Gastroesophageal sphincter (tissue), 3 donors: ENCODE results near the gene SEH1L.

Source experiments
- POLR2A ChIP-seq, 2 donors: fragments of 450-650 bp; IDR thresholded peaks; one replicate each; pipeline ENCODE4 v1.6.1; 2017; ENCODE audit warnings: antibody characterized with exemption in 2 of 2, mild to moderate bottlenecking in 2 of 2, moderate library complexity in 1 of 2
- TF ChIP-seq, protein P1 (sequence below), 4 experiments: fragments of 200-600 bp in 2 of 4; fragments of 450-650 bp in 2 of 4; sonication (generic) in 1 of 4; IDR thresholded peaks; one replicate each; pipeline ENCODE4 v1.5.1; 2017 to 2019; ENCODE audit warnings: antibody characterized with exemption in 4 of 4, mild to moderate bottlenecking in 2 of 4, moderate library complexity in 2 of 4

DNA sequence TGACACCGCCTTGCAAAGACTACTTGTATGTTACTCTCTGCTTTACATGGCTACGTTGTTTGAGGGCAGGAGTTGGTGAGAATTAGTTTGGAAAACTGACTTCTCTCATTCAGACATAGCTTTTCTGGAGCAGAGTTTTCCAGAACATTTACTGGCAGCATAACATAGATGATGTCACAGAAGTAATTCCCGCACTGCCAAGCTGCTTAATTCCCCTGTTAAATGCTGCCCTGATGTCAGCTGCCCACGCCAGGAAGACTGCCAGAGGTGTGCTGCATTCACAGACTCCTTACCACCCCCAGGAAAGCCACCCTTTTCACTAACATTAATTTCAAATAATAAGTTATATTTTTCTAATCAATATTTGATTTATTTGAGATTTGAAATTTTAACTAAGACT, 39.1 kb upstream of the SEH1L start:
- TF ChIP-seq, protein P1, sequence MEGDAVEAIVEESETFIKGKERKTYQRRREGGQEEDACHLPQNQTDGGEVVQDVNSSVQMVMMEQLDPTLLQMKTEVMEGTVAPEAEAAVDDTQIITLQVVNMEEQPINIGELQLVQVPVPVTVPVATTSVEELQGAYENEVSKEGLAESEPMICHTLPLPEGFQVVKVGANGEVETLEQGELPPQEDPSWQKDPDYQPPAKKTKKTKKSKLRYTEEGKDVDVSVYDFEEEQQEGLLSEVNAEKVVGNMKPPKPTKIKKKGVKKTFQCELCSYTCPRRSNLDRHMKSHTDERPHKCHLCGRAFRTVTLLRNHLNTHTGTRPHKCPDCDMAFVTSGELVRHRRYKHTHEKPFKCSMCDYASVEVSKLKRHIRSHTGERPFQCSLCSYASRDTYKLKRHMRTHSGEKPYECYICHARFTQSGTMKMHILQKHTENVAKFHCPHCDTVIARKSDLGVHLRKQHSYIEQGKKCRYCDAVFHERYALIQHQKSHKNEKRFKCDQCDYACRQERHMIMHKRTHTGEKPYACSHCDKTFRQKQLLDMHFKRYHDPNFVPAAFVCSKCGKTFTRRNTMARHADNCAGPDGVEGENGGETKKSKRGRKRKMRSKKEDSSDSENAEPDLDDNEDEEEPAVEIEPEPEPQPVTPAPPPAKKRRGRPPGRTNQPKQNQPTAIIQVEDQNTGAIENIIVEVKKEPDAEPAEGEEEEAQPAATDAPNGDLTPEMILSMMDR (IDR thresholded peaks at IDR 0.05): no peak
- no peak for TF ChIP-seq POLR2A (IDR thresholded peaks at IDR 0.05)
